CD4-positive, alpha-beta T cell treated with Interleukin-6 for 4 hours (primary cell): ENCODE results near the gene SLC5A6.

Experiments used
- DNase-seq: peaks from one replicate; pipeline ENCODE4 v3.0.0-alpha.2; 2020; ENCODE audit warnings: mixed read lengths

The SLC5A6 gene

DNA sequence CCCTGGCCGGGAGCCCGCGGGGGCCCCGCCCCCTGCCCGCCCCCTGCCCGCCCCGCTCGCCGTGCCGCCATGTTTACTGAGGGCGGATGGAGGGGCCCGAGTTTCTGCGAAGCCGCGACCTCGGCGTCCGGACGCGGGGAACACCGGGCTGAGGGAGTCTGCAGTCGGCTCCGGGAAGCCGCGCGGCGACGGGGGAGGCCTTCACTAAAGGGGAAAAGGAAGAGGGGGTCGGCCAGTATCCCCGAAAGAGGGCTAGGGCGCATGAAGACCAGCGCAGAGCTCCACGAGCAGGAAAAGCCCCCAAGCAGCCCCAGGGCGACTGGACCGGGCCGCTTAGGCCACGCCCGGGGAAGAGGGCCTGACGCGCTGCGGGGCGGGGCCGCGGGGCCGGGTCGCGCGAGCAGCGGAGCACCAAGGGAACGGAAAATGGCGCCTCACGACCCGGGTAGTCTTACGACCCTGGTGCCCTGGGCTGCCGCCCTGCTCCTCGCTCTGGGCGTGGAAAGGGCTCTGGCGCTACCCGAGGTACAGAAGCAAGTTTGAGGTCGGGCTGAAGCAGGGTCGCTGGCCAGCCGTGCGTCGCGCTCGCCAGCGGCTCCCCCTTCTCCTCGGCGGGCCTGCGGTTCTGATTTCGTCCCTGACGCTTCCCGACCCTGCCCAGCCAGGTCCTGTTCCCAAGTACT lies at the start of gene SLC5A6, which contains the start of gene ATRAID:
SLC5A6 (minus strand) TSS at position 326 of the 683 bp plus-strand sequence. CDS start 4,618 bp downstream, outside the sequence.
ATRAID (plus strand) TSS at position 99 of the 683 bp plus-strand sequence; CDS start at position 427, 328 bp downstream.
- peak; percentile 88 for DNase-seq

DNA sequence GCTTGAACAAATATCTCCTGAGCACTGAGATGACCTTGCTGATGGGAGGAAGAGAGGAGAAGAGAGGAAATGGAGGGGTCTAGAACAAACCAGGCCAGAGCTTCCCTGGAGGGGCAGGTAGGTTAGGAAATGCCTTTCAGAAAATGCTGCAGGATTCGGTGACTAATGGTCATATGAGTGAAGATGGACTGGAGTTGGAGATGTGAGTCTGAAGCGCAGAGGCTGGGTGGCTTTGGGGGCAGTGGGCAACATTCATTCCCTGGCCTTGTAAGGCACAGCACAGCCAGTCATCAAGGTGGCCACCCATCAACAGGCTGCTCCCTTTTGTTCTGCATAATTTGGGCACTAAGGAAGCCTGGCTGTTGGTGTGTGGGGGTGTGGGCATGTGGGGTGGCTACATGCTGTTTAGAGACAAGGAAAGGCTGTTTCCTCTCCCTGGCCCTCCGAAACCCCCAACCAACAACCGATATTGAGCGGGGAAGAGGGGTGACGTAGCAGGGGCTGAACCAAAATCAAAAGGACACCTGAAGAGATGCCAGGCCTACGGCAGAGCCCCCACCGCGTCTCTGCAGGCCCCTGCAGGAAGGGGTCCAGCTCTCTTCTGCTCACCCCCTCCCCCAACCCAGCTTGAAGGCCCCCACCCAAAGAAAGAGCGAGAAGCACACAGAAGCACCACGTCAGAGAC lies 49.3 kb upstream of the SLC5A6 start:
- DNase-seq = no peak

DNA sequence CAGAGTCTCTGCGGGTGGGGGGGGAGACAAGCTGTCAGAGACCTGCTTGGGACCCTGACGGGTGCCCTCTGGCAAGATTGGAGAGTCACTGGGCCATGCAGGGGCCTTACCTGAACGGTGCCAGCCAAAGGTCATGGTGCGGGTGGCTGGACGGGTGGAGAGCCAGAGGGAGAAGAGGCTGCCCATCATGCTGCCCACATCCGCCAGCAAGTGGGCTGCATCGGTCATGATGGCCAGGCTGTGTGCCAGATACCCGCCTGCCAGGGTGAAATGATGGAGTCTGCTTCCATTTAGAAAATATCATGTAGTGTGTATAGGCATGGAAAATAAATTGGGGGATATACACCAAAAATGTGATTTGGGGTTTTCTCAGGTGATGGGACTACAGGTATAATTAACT lies 46.0 kb upstream of the SLC5A6 start:
- no peak for DNase-seq

DNA sequence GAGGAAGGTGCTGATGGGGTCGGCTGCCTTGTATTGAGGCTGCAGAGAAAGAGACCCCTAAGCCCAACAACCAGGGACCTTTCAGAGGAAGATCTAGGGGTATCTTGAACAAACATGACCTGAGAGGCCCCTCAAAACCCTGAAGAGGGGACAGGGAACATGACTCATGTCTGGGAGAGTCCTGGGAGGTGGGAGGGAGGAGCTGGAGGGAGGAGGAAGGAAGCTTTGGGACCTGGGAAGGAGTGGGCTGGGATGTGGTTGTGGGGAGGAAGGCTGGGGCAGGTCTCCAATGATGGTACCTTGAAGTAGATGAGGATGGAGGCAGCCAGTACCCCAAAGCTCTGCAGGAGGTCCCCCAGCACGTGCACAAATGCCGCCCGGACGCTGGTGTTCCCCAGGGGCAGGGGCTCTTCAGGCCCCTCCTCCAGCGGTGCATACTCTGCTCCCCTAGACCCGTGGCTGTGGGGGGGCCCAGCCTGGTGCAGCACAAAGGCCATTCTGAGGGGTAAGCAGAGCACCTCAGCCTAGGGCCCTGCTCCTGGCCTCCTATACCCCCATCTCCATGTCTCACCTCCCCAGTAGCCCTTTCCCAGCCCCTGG lies 44.9 kb upstream of the SLC5A6 start:
- no peak for DNase-seq

DNA sequence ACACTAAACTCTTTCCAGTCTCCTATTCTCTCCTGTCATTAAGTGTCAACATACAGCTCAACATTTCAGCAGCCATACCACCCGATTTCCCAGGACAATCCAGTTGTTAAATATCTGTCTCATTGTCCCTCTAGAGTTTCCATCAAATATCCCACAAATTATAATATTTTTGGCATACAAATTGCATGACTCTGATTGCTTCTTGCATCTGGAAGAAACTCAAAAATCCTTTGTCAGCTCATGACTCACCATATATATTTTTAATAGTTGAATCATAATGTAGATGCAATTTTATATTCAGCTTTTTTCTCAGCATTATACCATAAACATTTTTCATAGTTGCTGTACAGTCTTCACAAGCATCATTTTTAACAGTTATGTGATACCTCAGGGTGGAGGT lies 43.6 kb upstream of the SLC5A6 start:
- no peak for DNase-seq

DNA sequence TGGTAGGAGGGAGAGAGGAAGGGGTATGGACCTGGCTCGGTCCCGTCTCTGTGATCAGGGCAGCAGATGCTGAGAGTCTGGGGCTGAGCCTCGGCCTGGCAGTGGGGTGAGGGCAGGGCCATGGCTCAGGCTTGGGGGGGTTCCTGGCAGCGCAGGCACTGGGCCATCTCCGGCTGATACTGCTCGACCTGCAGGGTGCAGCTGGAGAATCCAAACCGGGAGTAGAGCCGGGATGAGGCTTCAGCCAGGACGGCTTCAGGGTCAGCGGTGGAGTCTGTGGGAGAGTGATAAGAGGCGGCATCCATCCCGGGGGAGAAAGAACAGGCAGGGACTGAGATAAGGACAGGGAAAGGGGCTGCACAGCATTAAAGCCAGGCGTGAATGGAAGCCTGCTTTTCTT lies 43.1 kb upstream of the SLC5A6 start:
- DNase-seq = no peak

DNA sequence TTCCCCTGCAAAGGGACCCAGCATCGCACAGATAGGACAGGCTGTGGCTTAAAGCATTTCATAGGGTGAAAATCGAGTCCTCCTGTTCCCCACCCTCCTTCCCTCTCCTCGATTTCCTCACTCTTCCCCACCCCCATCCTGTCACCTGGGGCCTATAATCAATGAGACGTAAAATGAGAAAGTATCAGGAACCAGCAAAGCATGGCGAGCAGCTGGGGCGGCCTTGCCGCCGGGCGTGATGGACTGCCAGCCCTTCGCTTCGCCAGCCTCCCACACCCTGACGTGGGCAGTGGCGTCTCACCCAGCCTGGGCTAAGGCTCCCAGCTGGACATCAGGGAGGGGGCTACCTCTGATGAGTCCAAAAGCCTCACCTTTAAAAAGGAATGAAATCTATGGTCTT lies 39.7 kb upstream of the SLC5A6 start:
- no peak for DNase-seq

DNA sequence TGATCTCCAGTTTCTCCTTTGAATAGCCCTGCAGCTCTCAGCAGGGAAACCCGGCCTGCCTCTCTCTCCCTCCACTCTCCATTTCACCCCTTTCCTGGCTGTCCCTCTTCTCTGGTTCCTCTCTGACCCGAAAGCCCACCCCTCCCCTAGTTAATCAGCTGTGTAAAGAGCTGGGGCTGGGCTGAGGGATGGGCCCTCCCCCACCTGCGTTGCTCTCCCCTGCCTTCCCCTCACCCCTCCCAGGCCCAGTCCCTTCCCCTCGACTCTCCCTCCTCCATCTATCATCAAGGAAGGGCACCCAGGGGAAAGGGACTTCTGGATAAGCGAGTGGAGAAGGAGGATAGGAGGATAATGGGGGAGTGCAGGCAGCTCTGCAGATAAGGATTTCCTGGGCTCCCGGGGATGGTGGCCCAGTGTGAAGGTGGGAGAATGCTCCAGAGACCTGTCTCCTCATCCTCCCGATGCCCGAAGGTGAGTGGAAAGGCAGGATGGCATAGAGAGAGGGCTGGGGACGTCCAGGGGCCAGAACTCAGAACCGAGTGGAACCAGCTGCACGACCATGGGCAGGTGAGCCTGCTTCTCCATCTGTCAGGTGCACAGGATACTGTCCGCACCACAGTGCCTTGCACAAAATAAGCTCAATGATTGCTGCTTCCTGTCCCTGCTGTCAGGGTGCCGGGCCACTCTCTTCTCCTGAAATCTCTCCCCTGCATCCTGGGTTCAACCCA lies 38.7 kb upstream of the SLC5A6 start:
- DNase-seq = no peak

DNA sequence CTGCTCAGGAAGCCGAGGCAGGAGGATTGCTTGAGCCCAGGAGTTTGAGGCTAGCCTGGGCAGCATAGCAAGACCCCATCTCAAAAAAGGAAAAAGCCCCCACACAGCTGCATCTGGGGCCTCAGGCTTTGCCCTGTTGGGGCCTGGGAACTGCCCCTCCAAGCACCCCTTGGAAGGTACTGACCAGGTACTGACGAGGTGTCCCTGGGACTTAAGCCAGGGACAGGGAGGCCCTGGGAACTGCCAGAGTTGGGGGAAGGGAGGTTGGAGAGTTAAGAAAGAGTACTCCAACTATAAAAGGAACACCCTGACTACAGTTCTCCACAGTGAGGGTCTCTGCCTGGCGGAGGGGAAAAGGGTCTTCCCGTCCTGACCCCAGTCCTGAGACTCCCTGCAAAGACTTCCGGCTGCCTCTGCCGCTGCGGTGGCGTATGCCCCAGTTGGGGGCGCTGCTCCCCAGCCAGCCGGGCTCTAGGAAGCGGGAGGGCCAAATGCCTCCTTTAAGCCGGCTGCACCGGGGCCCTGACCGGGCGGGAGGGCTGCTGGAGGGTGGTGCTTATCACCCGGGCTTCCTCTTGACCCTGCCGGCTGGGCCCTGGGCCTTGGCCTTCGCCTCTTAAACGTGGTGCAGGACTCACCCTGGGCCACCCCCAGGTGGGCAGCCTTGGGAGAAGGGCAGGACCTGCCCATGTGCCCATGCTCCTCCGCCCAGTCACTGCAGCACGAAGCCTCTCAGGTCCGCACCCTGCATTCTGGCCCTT lies 38.0 kb upstream of the SLC5A6 start:
- DNase-seq = peak; percentile 54

DNA sequence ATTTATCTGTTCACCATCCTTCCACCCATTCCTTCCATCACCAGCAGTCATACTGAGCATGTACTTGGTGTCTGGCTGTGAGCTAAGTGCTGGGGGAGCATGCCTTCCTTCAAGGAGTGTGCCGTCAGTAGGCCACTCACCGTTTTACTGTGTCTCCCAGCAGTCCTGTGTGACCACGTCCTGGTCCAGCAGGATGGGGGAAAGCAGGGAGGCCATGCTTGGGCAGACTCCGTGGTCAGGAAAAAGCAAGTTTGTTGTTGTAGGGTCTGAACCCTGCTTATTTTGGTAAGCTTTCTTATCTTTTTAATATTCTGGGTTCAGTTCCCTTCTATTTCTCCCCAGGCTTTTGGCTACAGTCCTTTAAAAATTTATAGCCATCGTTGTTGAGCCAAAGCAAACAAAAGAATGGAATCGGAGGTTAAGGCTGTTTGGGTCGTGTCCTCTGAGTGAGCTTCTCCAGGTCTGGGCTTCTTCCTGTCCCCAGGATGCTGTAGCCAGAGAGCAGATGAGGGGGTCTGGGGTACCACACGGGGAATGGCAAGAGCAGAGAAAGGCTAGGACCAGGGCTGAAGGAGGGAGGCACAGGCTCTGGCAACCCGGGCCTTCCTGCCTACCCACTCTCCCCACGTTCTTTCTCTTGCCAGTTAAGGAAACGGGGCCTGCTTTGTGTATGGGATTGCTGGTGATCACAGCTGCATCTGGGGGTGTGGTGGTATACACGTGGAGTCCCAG lies 37.3 kb upstream of the SLC5A6 start:
- no peak for DNase-seq

DNA sequence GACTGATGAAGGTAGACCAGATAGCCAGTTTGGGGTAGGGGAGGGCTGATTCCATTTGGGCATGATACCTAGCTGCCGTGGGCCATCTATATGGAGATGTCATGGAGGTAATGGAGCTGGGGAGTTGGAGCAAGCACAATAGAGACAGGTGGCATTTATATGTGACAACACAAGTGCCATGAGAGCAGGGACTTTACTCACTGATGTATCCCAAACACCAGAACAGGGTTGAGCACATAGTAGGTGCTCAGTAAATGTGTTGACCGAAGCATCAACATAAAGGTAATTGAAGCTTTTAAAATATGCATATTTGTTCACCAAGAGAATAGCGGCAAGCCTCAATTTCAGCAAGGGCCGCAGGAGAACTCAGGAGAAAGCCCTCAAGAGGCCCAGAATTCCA lies 35.8 kb upstream of the SLC5A6 start:
- DNase-seq = no peak

DNA sequence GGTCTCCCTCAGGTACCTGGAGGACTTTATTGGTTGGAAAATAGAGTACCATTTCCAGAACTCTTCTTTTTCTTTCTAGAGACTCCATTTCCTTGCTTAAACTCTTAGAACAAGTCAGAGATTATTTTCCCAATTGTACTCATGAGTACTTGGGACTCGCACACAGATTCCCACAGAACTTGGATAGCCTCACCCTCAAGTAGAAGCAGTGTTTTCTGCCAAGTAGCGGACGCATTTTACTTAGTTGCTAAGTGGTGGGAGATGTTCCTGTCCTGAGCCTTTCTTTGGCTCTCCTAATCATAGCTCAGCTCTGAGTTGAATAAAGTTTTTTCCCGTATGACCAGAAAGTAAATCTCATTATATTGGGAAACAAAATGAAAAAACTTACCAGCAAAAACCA lies 33.6 kb upstream of the SLC5A6 start:
- DNase-seq = no peak

DNA sequence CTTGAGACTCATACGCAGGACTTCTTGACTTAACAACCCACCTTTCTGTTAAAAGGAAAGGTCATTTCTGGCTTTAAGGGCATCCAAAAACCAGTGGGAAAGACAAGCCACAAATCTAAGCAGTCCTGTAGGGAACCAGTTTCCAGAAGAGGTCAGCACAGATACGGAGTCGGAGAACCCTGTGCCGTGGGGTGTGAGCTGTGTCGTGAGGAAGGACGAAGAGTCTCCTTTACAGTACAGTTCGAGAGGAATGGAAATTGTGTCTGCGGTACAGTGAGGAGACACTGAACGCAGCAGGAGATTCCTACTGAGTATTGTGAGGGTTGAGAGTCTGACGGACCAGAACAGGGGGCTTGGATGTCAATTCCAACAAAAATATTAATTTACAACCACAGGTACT lies 33.0 kb upstream of the SLC5A6 start:
- DNase-seq = no peak

DNA sequence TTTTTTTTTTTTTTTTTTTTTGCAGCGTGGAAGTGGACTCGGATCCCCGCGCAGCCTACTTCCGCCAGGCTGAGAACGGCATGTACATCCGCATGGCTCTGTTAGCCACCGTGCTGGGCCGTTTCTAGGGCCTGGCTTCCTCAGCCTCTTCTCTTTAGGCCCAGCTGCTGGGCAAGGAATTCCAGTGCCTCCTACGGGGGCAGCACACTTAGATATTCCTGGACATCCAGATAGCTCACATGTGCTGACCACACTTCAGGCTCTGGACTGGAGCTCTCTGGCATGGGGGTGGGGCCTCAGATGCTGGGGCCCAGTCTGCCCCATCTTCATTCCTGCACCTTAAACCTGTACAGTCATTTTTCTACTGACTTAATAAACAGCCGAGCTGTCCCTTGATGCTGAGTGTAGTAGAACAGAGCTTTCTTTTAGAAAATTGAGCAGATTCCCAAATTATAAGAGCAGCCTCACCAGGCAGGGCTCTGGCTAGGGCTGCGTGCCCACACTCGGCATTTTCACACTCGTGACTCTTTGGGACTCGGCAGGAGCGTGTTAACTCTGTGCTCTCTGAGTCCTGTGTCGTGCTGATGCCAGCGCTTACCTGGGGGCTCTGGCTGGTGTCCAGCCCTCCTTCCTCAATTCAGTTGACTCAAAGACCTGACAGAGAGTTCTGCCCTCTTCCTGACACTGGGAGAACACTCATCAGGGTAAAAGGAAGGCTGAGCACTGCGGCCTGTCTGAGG lies 31.5 kb upstream of the SLC5A6 start:
- no peak for DNase-seq

DNA sequence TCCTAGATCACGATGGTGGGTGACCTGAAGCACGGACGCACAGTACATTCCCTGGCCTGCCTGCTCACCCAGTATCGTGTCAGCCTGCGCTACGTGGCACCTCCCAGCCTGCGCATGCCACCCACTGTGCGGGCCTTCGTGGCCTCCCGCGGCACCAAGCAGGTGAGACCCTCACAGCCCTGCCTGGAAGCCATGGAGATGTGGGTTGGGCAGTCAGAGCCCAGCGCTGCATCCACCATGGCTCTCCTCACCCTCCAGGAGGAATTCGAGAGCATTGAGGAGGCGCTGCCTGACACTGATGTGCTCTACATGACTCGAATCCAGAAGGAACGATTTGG lies 30.5 kb upstream of the SLC5A6 start:
- no peak for DNase-seq

DNA sequence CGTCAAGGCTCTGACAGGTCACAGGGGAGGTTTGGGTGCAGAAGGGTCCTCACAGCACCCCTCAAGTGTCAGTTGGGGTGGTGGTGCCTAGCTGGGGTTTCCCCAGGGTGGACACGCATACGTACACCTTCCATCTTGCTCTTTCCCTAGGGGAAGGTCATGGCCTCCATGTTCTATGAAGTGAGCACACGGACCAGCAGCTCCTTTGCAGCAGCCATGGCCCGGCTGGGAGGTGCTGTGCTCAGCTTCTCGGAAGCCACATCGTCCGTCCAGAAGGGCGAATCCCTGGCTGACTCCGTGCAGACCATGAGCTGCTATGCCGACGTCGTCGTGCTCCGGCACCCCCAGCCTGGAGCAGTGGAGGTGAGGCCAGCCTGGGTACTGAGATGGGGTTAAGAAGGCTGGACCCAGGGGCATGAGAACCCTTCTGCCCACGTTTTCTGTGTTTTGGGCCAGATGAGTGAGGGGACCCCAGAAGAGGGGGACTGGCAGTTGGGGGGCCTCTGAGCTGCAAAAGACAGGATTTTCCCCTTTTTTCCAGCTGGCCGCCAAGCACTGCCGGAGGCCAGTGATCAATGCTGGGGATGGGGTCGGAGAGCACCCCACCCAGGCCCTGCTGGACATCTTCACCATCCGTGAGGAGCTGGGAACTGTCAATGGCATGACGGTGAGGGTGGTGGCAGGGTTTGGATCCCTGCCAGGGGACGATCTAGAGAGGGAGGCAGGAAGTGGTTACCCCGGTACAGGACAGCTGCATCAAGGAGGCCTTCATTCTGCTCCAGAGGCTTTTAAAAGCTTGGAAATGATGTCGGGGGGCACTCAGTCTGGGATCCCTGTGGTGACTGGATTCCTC lies 29.9 kb upstream of the SLC5A6 start:
- peak; percentile 39 for DNase-seq

DNA sequence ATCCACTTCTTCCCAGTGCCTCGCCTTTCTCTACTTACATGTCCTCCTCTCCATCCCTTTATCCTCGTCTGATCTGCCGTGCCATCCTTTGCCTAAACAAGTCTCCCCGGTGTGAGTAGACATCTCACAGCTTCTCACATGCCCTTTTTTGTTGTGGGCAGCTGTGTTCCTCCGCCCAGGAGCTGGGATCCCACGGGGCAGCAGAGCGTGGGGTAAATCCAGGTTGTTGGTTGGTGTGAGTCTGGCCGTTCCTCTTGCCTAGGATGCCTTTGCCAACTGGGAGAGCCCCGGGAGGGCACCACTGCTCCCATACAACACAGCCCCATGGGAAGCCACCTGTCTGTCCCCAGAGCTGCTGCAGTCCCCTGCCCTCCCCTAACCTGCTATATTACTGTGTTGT lies 28.3 kb upstream of the SLC5A6 start:
- no peak for DNase-seq

DNA sequence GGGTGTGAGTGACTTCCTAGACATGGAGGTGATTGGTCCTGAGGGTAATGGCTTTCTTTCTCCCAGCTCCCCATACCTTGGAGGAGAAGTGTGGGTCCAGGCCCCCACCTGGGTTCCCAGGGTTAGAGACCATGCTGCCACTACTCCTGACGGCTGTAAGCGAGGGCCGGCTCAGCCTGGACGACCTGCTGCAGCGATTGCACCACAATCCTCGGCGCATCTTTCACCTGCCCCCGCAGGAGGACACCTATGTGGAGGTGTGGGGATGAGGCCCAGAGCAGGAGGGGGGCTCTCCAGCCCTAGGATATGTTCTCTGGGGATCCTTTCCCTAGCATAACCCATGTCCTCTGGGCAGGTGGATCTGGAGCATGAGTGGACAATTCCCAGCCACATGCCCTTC lies 26.9 kb upstream of the SLC5A6 start:
- DNase-seq = no peak

DNA sequence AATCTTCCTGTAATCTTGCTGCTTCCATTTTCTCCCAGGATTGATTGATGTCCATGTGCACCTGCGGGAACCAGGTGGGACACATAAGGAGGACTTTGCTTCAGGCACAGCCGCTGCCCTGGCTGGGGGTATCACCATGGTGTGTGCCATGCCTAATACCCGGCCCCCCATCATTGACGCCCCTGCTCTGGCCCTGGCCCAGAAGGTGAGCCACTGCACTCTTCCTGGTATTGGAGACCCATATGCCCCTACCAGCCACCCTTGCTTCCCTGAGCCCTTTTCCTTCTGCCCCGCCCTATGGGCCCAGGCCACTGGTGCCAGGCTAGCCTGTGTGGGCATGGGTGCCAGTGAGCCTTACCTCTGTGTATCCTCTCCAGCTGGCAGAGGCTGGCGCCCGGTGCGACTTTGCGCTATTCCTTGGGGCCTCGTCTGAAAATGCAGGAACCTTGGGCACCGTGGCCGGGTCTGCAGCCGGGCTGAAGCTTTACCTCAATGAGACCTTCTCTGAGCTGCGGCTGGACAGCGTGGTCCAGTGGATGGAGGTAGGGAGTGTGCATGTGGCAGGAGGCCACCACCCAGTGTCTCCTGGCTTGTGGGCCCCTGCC lies 25.4 kb upstream of the SLC5A6 start:
- no peak for DNase-seq

DNA sequence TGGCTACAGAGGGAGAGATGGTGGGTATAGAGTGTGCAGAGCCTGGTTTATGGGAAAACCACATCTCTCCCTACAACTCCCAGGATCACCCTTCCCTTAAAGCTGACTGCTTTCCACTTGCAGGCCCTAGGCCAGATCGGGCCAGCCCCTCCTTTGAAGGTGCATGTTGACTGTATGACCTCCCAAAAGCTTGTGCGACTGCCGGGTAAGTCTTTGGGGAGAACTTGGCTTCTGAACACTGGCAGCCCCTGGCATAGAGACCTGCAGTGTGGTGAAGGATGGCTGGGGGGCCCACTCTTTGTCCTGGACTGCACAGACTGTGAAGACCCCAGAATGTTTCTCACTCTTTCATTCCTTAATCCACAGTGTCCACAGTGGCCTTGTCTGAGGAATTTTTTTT lies 24.6 kb upstream of the SLC5A6 start:
- DNase-seq = no peak
